Esophagus muscularis mucosa (tissue), 4 donors: Measurements from ENCODE around the gene TMTC2. TPM values are rescaled to one million over a fixed set of nuclear protein-coding genes. Genes with fewer than 3 reads are reported as not detected.

Source experiments
- DNase-seq: peaks from one replicate; pipeline ENCODE4 v3.0.0-alpha.2; 2017; ENCODE audit errors: extremely low spot score
- H3K27ac ChIP-seq, 4 donors: fragments of 200-600 bp; sonication (generic); replicated peaks in 1 of 4; 1 replicate in 3 of 4; 2 replicates in 1 of 4; pipeline ENCODE4 v1.5.1; 2016 to 2019; ENCODE audit warnings: mild to moderate bottlenecking in 1 of 4
- H3K27me3 ChIP-seq, 4 donors: fragments of 200-600 bp; sonication (generic); one replicate each; pipeline versions ENCODE4 v1.5.1 to v1.6.0; 2016 to 2019
- H3K36me3 ChIP-seq, 4 donors: fragments of 200-600 bp; sonication (generic); one replicate each; pipeline ENCODE4 v1.5.1; 2016 to 2019
- H3K4me1 ChIP-seq, 4 donors: fragments of 200-600 bp; sonication (generic); one replicate each; pipeline ENCODE4 v1.5.1; 2016 to 2019
- H3K4me3 ChIP-seq, 4 donors: fragments of 200-600 bp; sonication (generic); 1 replicate in 2 of 4; 2 replicates in 2 of 4; pipeline ENCODE4 v1.5.1; 2016 to 2019; ENCODE audit warnings: mild to moderate bottlenecking in 4 of 4, moderate library complexity in 1 of 4
- H3K9me3 ChIP-seq, 4 donors: fragments of 200-600 bp; sonication (generic); 1 replicate in 3 of 4; 2 replicates in 1 of 4; pipeline ENCODE4 v1.5.1; 2016 to 2019
- EP300 ChIP-seq: sonication (generic); formaldehyde crosslinking; IDR thresholded peaks from one replicate; pipeline ENCODE4 v1.6.1; 2017; ENCODE audit warnings: antibody characterized with exemption
- POLR2A ChIP-seq: fragments of 450-650 bp; IDR thresholded peaks from one replicate; pipeline ENCODE4 v1.6.1; 2017; ENCODE audit warnings: antibody characterized with exemption, moderate library complexity, mild to moderate bottlenecking, low read depth
- POLR2AphosphoS5 ChIP-seq, 2 donors: sonication (generic); formaldehyde crosslinking; IDR thresholded peaks; one replicate each; pipeline ENCODE4 v1.6.1; 2017; ENCODE audit warnings: antibody characterized with exemption in 2 of 2
- WGBS: methylation state at CpG from one replicate; pipeline ENCODE4 v1.1.5; 2018; 5-methylcytosine and 5-hydroxymethylcytosine counted together
- intact Hi-C: fragments of 100-400 bp; cut with DNase I; formaldehyde crosslinking; loops from one replicate; pipeline ENCODE4 v1.15.1; 2023
- total RNA-seq, 4 donors: library from RNA; depleted of rRNA; stranded (reverse); fragments of >200 nt; gene quantifications; one replicate each; pipeline versions ENCODE4 v1.1.0 to v1.2.1, GENCODE V29; 2016
- TF ChIP-seq, protein P1 (sequence below), 3 experiments: fragments of 200-600 bp in 2 of 3; fragments of 450-650 bp in 1 of 3; sonication (generic) in 2 of 3; IDR thresholded peaks; one replicate each; pipeline ENCODE4 v1.5.1; 2017 to 2019; ENCODE audit warnings: antibody characterized with exemption in 3 of 3, mild to moderate bottlenecking in 2 of 3, moderate library complexity in 1 of 3

Gene TMTC2
- total RNA-seq, 4 donors from 2014 or later: 4.7 to 8.7 (median 7.3) TPM

DNA sequence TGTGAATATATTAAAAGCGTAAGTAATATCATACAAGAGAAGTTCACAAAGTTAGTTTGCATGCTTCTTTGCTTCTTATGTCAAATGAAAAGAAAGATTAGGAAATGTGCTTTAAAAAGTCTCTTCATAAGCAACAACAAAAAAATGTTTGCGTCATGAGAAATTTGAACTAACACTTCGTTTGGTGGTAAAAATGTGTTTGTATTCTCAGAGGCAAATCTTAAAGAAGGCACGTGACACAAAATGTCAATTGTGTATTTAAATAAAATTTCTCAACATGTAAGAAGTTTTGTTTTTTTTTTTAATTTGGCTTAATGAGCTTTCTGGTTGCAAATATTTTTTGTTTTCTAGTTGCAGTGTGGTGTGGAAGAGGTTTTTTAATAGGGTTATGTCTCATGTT is 93.8 kb downstream of the TMTC2 start:
- Histone ChIP-seq H3K4me3 (no peak overlapping the region), H3K27me3 (no peaks in the 10 kb centered on the region), H3K27ac (no peak overlapping the region), H3K36me3 (no peaks in the 10 kb centered on the region), H3K9me3 (no peaks in the 10 kb centered on the region), H3K4me1 (no peaks in the 10 kb centered on the region)
- intact Hi-C loops: no loop called here
- TF ChIP-seq, protein P1, sequence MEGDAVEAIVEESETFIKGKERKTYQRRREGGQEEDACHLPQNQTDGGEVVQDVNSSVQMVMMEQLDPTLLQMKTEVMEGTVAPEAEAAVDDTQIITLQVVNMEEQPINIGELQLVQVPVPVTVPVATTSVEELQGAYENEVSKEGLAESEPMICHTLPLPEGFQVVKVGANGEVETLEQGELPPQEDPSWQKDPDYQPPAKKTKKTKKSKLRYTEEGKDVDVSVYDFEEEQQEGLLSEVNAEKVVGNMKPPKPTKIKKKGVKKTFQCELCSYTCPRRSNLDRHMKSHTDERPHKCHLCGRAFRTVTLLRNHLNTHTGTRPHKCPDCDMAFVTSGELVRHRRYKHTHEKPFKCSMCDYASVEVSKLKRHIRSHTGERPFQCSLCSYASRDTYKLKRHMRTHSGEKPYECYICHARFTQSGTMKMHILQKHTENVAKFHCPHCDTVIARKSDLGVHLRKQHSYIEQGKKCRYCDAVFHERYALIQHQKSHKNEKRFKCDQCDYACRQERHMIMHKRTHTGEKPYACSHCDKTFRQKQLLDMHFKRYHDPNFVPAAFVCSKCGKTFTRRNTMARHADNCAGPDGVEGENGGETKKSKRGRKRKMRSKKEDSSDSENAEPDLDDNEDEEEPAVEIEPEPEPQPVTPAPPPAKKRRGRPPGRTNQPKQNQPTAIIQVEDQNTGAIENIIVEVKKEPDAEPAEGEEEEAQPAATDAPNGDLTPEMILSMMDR (IDR thresholded peaks at IDR 0.05): no peak
- TF ChIP-seq POLR2AphosphoS5 (IDR thresholded peaks at IDR 0.05) (no peak), POLR2A (no peak), EP300 (no peak)
- WGBS: 84% methylated on average over 4 of the region's 4 CpGs
- DNase-seq: no peak

DNA sequence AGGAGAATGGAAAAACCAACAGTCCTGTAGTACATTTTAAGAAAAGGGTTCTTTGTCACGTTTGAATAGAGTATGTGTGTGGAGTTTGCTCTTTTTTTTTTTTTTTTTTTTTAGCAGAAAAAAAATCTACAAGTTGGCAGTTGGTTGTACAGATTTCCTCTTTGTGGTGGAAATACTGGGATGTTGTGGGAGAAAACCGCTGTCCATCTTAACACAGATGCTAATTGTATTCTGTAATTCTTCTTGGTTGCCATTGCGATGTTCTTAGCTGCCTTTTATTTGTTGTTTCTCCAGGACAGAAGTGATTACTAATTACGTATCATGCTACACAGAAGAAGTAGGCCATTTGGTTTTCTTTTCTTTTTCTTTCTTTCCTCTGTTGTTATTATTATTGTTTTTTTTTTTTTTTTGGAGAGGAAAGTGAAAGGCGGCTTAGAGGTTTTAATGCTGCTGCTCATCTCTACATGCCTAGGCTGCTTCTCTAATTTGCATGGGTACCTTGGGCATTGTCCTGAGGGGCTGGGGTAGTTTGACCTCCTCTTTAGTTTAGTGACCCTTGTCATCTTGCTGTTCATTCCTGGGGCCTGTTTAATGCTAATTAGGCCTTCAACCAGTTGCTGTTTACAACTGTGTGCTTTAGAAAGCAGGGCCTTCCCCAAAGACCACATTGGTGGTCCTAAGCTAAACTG is 94.7 kb downstream of the TMTC2 start:
- peak overlapping the region in 2 of 4 donors; percentile 35 to 42 for H3K27ac ChIP-seq
- H3K36me3 ChIP-seq: no peaks in the 10 kb centered on the region
- intact Hi-C loops: no loop called here
- 73% methylated on average over 5 of the region's 5 CpGs for WGBS
- no peaks in the 10 kb centered on the region for H3K4me1 ChIP-seq
- TF ChIP-seq POLR2A: no peak
- TF ChIP-seq, protein P1 (IDR thresholded peaks at IDR 0.05): no peak
- no peaks in the 10 kb centered on the region for H3K9me3 ChIP-seq
- no peak for DNase-seq
- no peak overlapping the region for H3K4me3 ChIP-seq
- H3K27me3 ChIP-seq: no peaks in the 10 kb centered on the region

DNA sequence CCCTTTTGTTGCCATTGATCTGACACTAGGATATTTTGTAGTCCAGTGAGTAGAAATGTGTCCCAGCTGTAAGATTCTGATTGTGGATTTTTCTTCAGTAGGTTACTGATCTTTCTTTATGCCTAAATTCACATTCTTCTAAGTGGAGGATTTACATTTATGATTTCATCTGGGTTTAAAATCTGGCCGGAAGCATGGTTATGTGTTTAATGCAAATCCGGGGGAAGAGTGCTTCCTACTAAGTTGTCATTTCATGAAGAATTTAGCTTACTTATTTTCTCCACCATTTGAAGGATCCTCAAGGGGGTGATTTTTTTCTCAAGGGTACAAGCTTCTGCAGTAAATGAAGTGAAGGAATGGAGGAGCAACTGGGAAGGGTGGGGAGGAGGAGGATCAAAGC is 96.7 kb downstream of the TMTC2 start:
- WGBS: 87% methylated on average over 2 of the region's 2 CpGs
- Histone ChIP-seq H3K4me1 (no peaks in the 10 kb centered on the region), H3K27me3 (no peaks in the 10 kb centered on the region), H3K27ac (no peak overlapping the region), H3K9me3 (no peaks in the 10 kb centered on the region), H3K36me3 (no peaks in the 10 kb centered on the region), H3K4me3 (no peak overlapping the region)
- intact Hi-C loops: no loop called here
- TF ChIP-seq EP300: no peak
- TF ChIP-seq, protein P1 (IDR thresholded peaks at IDR 0.05): no peak
- no peak for DNase-seq

DNA sequence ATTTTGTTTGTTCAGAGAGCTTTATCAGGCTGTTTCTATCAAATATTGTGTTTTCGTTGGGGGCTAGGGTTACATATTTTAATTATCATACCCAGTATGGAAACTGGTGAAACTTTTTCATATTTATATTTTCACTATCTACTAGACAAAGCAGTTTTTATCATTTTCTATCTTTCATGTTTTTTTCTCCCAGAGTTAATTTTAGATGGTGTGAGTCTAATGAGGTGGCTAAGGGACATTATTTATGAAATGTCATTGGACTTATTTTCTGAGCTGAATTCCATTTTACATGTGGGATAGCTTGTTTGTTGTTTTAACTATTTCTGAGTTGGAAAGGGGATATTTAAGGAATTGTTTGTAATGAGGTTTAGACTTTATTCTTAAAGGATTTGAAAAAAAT is 100.3 kb downstream of the TMTC2 start:
- Histone ChIP-seq H3K4me1 (no peaks in the 10 kb centered on the region), H3K4me3 (no peak overlapping the region), H3K27me3 (no peaks in the 10 kb centered on the region), H3K9me3 (no peaks in the 10 kb centered on the region), H3K27ac (no peak overlapping the region), H3K36me3 (no peaks in the 10 kb centered on the region)
- TF ChIP-seq POLR2AphosphoS5 (IDR thresholded peaks at IDR 0.05) (no peak), EP300 (no peak), POLR2A (no peak)
- TF ChIP-seq, protein P1 (IDR thresholded peaks at IDR 0.05): no peak
- DNase-seq: no peak
- intact Hi-C loops: no loop called here
- 88% methylated on average over 1 of the region's 1 CpG for WGBS

DNA sequence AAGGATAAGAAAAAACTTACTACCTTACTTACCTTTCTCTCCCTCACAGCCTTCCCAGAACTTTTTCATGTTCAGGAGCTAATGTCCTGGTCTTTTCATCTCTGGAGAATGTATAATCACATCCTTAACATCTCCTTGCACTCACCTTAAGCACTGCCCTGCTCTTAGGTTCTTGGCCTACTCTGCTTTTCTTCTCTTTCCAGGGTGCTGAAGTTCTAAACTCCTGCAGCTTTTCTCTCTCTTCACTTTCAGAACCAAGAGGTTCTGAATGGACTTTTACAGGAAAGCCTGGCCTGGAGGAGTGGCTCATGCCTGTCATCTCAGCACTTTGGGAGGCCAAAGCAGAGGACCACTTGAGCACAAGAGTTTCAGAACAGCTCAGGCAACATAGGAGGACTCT is 101.9 kb downstream of the TMTC2 start:
- DNase-seq: no peak
- H3K4me1 ChIP-seq: no peaks in the 10 kb centered on the region
- H3K9me3 ChIP-seq: no peaks in the 10 kb centered on the region
- H3K36me3 ChIP-seq: no peaks in the 10 kb centered on the region
- no peak overlapping the region for H3K27ac ChIP-seq
- no peak overlapping the region for H3K4me3 ChIP-seq
- intact Hi-C loops: no loop called here
- TF ChIP-seq, protein P1 (IDR thresholded peaks at IDR 0.05): no peak
- TF ChIP-seq EP300 (no peak), POLR2AphosphoS5 (IDR thresholded peaks at IDR 0.05) (no peak)
- no peaks in the 10 kb centered on the region for H3K27me3 ChIP-seq
